Tracheal epithelial cell (primary cell): ENCODE data around the gene OR13C9. TPM values are rescaled to one million over a fixed set of nuclear protein-coding genes. Genes with fewer than 3 reads are reported as not detected.

Experiments used
- total RNA-seq: library from RNA; depleted of rRNA; stranded (reverse); fragments of >200 nt; gene quantifications from 2 replicates; pipeline ENCODE4 v1.2.1, GENCODE V29; 2014

The OR13C9 gene, protein sequence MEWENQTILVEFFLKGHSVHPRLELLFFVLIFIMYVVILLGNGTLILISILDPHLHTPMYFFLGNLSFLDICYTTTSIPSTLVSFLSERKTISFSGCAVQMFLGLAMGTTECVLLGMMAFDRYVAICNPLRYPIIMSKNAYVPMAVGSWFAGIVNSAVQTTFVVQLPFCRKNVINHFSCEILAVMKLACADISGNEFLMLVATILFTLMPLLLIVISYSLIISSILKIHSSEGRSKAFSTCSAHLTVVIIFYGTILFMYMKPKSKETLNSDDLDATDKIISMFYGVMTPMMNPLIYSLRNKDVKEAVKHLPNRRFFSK
- total RNA-seq, result not detected in 2 replicates

DNA sequence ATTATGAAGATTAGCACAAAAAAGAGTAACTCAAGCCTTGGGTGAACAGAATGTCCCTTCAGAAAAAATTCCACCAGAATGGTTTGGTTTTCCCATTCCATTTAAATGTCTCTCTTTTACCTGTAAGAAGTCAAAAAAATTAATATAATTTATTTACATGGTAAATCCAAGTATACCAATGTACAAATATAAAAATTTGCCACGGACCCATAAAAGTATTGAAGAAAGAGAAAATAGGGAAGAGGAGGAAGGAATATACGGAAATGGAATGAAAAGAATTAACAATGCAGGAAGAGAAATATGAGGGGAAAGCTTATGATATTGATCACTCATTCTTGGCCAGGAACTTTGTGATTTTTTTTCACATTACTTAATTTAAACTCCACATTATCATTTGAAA is at the start of gene OR13C9:
Gene OR13C9 (minus strand): TSS at position 101 of the 400 bp plus-strand sequence. CDS start 0 bp downstream, at position 101.

GRCh38 chr9:104605527-104605926 is 12.5 kb downstream of the OR13C9 start, which contains the start of gene OR13C2:
OR13C2 (minus strand) TSS chr9:104605627; CDS start chr9:104605627, 0 bp downstream.

DNA sequence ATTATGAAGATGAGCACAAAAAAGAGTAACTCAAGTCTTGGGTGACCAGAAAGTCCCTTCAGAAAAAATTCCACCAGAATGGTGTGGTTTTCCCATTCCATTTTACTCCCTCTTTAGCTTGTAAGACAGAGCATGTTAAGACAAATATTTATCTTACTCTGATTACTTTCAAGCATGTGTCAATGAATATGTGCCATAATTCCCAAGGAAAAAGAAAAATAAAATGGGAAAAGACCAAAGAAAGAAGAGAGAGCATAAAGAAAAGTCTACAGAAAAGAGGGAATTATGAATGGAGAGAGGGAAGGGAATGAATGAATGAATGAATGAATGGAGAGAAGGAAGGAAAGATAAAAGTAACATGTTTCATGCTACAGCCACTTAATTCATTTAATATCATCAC is 18.7 kb downstream of the OR13C9 start, which contains the start of gene OR13C5:
Gene OR13C5 (minus strand): TSS at position 101 of the 400 bp plus-strand sequence. CDS start 0 bp downstream, at position 101.

DNA sequence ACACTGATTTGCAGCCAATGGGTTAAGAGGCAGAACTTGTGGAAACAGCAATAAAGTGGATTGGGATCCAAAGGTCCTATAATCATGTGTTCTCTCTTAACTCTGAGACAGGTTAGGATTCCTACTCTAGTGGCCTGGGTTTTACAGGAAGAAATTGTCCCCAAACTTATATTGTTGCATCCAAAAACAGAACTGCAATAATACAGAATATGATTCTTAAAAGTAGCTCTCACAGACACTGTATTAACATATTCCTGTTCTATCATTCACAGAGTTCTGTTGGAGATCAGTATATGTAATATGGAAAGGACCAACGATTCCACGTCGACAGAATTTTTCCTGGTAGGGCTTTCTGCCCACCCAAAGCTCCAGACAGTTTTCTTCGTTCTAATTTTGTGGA is 49.1 kb downstream of the OR13C9 start, which contains the start of gene OR13C8:
Gene OR13C8 (plus strand): TSS at position 301 of the 400 bp plus-strand sequence. CDS start 0 bp downstream, at position 301.

Other genes with a start within 250 kb of the OR13C9 start
- not detected in 2 replicates for gene OR13F1, start 113.9 kb downstream of the OR13C9 start, total RNA-seq
- gene OR13C4, start 91.0 kb downstream of the OR13C9 start, total RNA-seq, result not detected in 2 replicates
- gene OR13C3, start 81.3 kb downstream of the OR13C9 start, total RNA-seq, result 0.43 TPM in 1 of 2 replicates, not detected in the other
- not detected in 2 replicates for gene OR13C8, start 49.0 kb downstream of the OR13C9 start, total RNA-seq
- not detected in 2 replicates for gene OR13C5, start 18.8 kb downstream of the OR13C9 start, total RNA-seq
- gene OR13C2, start 12.6 kb downstream of the OR13C9 start, total RNA-seq, result not detected in 2 replicates
- gene OR13D1, start 76.3 kb upstream of the OR13C9 start, total RNA-seq, result not detected in 2 replicates
- 23.0 and 32.0 TPM in 2 replicates for gene NIPSNAP3A, start 129.5 kb upstream of the OR13C9 start, total RNA-seq
- gene NIPSNAP3B, start 145.9 kb upstream of the OR13C9 start, total RNA-seq, result 0.48 and 0.64 TPM in 2 replicates